H1 (cell line): Measurements from ENCODE around the gene TWIST2. TPM values are rescaled to one million over a fixed set of nuclear protein-coding genes. Genes with fewer than 3 reads are reported as not detected.

Experiments used
- polyA plus RNA-seq, 7 experiments: library from polyadenylated mRNA; depleted of rRNA in 3 of 7; stranded (reverse) in 5 of 7; unstranded in 2 of 7; fragments of >200 nt in 5 of 7; fragments of 200-250 nt in 2 of 7; gene quantifications; 1 replicate in 5 of 7; 2 replicates in 1 of 7; 4 replicates in 1 of 7; pipeline versions ENCODE4 v1.2.1 to v1.2.3, GENCODE V29; 2011 to 2013; ENCODE audit warnings: missing spikeins in 2 of 7, mixed read lengths in 2 of 7
- total RNA-seq: library from RNA; stranded (reverse); fragmentation: NEBNext Ultra II Directional; extraction: Animal tissue kit (Norgen Biotek cat#: 25700); gene quantifications from 2 replicates; pipeline ENCODE4 v1.2.1, GENCODE V29; 2021
- TF ChIP-seq, protein P1 (sequence below): IDR thresholded peaks from 2 replicates; pipeline ENCODE4 v1.6.1; 2012; ENCODE audit warnings: inconsistent platforms

Gene TWIST2
- total and polyA plus RNA-seq, 2 of the 8 experiments (the other 6 are each of a cell fraction or from before 2014, with no cell fraction given) = 2.6 to 4.3 TPM

- TF ChIP-seq, protein P1, sequence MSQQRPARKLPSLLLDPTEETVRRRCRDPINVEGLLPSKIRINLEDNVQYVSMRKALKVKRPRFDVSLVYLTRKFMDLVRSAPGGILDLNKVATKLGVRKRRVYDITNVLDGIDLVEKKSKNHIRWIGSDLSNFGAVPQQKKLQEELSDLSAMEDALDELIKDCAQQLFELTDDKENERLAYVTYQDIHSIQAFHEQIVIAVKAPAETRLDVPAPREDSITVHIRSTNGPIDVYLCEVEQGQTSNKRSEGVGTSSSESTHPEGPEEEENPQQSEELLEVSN = no peak
- TF ChIP-seq, all 59 proteins: peak for 0
Measured at GRCh38 chr2:238821391-238821790, 26.5 kb upstream of the TWIST2 start (continued).
